ENCODE results near the gene RTP4.

GRCh38 chr3:187327845-187328244 lies 40.3 kb upstream of the RTP4 start:
- TF ChIP-seq CTCF (IDR thresholded peaks at IDR 0.05): no peak
- no peak for TF ChIP-seq POLR2A (IDR thresholded peaks at IDR 0.05)

Data from heart left ventricle (tissue), 13 donors.